Gastrocnemius medialis (tissue), 4 donors: ENCODE results near the gene PIGA.

Experiments used
- CTCF ChIP-seq, 5 experiments: fragments of 450-650 bp in 3 of 5; fragments of 200-600 bp in 2 of 5; sonication (generic) in 2 of 5; IDR thresholded peaks in 4 of 5; conservative IDR thresholded peaks in 1 of 5; 1 replicate in 4 of 5; 2 replicates in 1 of 5; pipeline ENCODE4 v1.5.1; 2016 to 2019; ENCODE audit warnings: antibody characterized with exemption in 5 of 5, mild to moderate bottlenecking in 3 of 5, moderate library complexity in 3 of 5
- POLR2A ChIP-seq, 2 donors: fragments of 450-650 bp; IDR thresholded peaks; one replicate each; pipeline ENCODE4 v1.6.1; 2017; ENCODE audit warnings: antibody characterized with exemption in 2 of 2, mild to moderate bottlenecking in 2 of 2, moderate library complexity in 2 of 2

- TF ChIP-seq CTCF (IDR thresholded peaks at IDR 0.05 in 4 of 5, conservative IDR thresholded peaks at IDR 0.05 in 1 of 5) (no peak), POLR2A (IDR thresholded peaks at IDR 0.05) (no peak)
Observed at GRCh38 chrX:15319075-15319474, 16.2 kb downstream of the PIGA start.
